Uterus (tissue), 2 donors: Measurements from ENCODE around the gene RGSL1.

Experiments used
- CTCF ChIP-seq, 4 experiments: fragments of 200-600 bp in 2 of 4; fragments of 450-650 bp in 2 of 4; sonication (generic) in 2 of 4; IDR thresholded peaks; one replicate each; pipeline ENCODE4 v1.5.1; 2016 to 2019; ENCODE audit warnings: antibody characterized with exemption in 4 of 4, mild to moderate bottlenecking in 2 of 4, moderate library complexity in 1 of 4
- POLR2A ChIP-seq, 2 donors: fragments of 450-650 bp; IDR thresholded peaks; one replicate each; pipeline ENCODE4 v1.6.1; 2016; ENCODE audit warnings: antibody characterized with exemption in 2 of 2, mild to moderate bottlenecking in 1 of 2, moderate library complexity in 1 of 2

GRCh38 chr1:182407724-182408123, 42.2 kb upstream of the RGSL1 start:
- TF ChIP-seq CTCF (IDR thresholded peaks at IDR 0.05) = no peak
- TF ChIP-seq POLR2A (IDR thresholded peaks at IDR 0.05) = no peak
